Sigmoid colon (tissue), 7 donors: Measurements from ENCODE around the gene MEGF11. TPM values are rescaled to one million over a fixed set of nuclear protein-coding genes. Genes with fewer than 3 reads are reported as not detected.
"Not testable (repeated sequence)": the region's sequence is repeated elsewhere in the genome, so short reads cannot be mapped to it uniquely, and the experiment has no call there.

Experiments used
- DNase-seq: peaks from one replicate; pipeline ENCODE4 v3.0.0-alpha.2; 2019
- H3K27ac ChIP-seq, 4 donors: fragments of 200-600 bp; sonication (generic); one replicate each; pipeline ENCODE4 v1.5.1; 2016 to 2019; ENCODE audit warnings: mild to moderate bottlenecking in 1 of 4
- H3K27me3 ChIP-seq, 3 donors: fragments of 200-600 bp; sonication (generic); one replicate each; pipeline ENCODE4 v1.5.1; 2019; ENCODE audit warnings: mild to moderate bottlenecking in 1 of 3
- H3K36me3 ChIP-seq, 4 donors: fragments of 200-600 bp; sonication (generic); one replicate each; pipeline ENCODE4 v1.5.1; 2016 to 2019
- H3K4me1 ChIP-seq, 4 donors: fragments of 200-600 bp; sonication (generic); one replicate each; pipeline ENCODE4 v1.5.1; 2017 to 2019
- H3K4me3 ChIP-seq, 4 donors: fragments of 200-600 bp; sonication (generic); one replicate each; pipeline ENCODE4 v1.5.1; 2017 to 2019; ENCODE audit warnings: mild to moderate bottlenecking in 2 of 4, moderate library complexity in 1 of 4
- H3K9me3 ChIP-seq, 4 donors: fragments of 200-600 bp in 3 of 4; sonication (generic) in 3 of 4; one replicate each; pipeline versions ENCODE4 v1.5.1 to v1.6.1; 2013 to 2019
- CTCF ChIP-seq, 4 experiments: fragments of 450-650 bp in 3 of 4; fragments of 200-600 bp in 1 of 4; IDR thresholded peaks; one replicate each; pipeline ENCODE4 v1.5.1; 2016 to 2019; ENCODE audit warnings: antibody characterized with exemption in 4 of 4, mild to moderate bottlenecking in 3 of 4, moderate library complexity in 2 of 4
- EP300 ChIP-seq, 4 donors: sonication (generic); formaldehyde crosslinking; IDR thresholded peaks; one replicate each; pipeline ENCODE4 v1.6.1; 2017; ENCODE audit warnings: antibody characterized with exemption in 4 of 4
- POLR2A ChIP-seq, 2 donors: fragments of 450-650 bp; IDR thresholded peaks; one replicate each; pipeline ENCODE4 v1.6.1; 2016; ENCODE audit warnings: antibody characterized with exemption in 2 of 2, mild to moderate bottlenecking in 2 of 2, moderate library complexity in 2 of 2
- POLR2AphosphoS5 ChIP-seq, 4 donors: sonication (generic); formaldehyde crosslinking; IDR thresholded peaks; one replicate each; pipeline ENCODE4 v1.6.1; 2017; ENCODE audit warnings: antibody characterized with exemption in 4 of 4
- WGBS, 2 donors: extraction: QIAGEN DNeasy Blood & Tissue Kit; methylation state at CpG; one replicate each; pipeline ENCODE4 v1.1.7; 2013; 5-methylcytosine and 5-hydroxymethylcytosine counted together
- intact Hi-C: fragments of 100-400 bp; cut with DNase I; formaldehyde crosslinking; loops from one replicate; pipeline ENCODE4 v1.15.1; 2023
- polyA plus RNA-seq, 3 donors: library from polyadenylated mRNA; stranded (reverse); fragments of 200-250 nt; gene quantifications; one replicate each; pipeline ENCODE4 v1.2.3, GENCODE V29; 2013
- total RNA-seq, 4 donors: library from RNA; depleted of rRNA; stranded (reverse); fragments of >200 nt; gene quantifications; one replicate each; pipeline ENCODE4 v1.1.0, GENCODE V29; 2016
- donor health status: healthy with polysubstance abuse.
- donor health status: Bipolar disorder and iron deficiency.
- donor health status: healthy.

Gene MEGF11
- total and polyA plus RNA-seq, 7 donors = 0.04 TPM; not detected in 6

GRCh38 chr15:66251790-66252684, 1.5 kb downstream of the MEGF11 start:
- H3K36me3 ChIP-seq = no peaks in the 10 kb centered on the region
- peaks cover 24 to 76% (median 56%) of the 10 kb centered on the region in 3 donors for H3K27me3 ChIP-seq
- WGBS, 2 donors = 2 to 5% methylated on average over 72 of the region's 72 CpGs
- H3K27ac ChIP-seq = no peak overlapping the region
- intact Hi-C loops = loop anchor here (5.0 kb wide), 1 partner anchor 35 kb away; no protein-coding TSS in a partner anchor
- no peaks in the 10 kb centered on the region for H3K9me3 ChIP-seq
- DNase-seq = peak; percentile 70
- no peak for TF ChIP-seq EP300 (IDR thresholded peaks at IDR 0.05)
- no peak for TF ChIP-seq POLR2A (IDR thresholded peaks at IDR 0.05)
- TF ChIP-seq CTCF (IDR thresholded peaks at IDR 0.05) = peak in 3 of 4 experiments; percentile 27 to 59 (median 43)
- no peak for TF ChIP-seq POLR2AphosphoS5 (IDR thresholded peaks at IDR 0.05)
- peak overlapping the region; percentile 13 to 59 (median 47) for H3K4me3 ChIP-seq
- H3K4me1 ChIP-seq = peaks cover 0 to 31% (median 29%) of the 10 kb centered on the region in 4 donors

- H3K36me3 ChIP-seq = no peaks in the 10 kb centered on the region
- intact Hi-C loops = loop anchor here (5.0 kb wide), 1 partner anchor 36 kb away; no protein-coding TSS in a partner anchor
- DNase-seq = no peak
- no peaks in the 10 kb centered on the region for H3K9me3 ChIP-seq
- TF ChIP-seq POLR2AphosphoS5 (IDR thresholded peaks at IDR 0.05) (no peak), POLR2A (IDR thresholded peaks at IDR 0.05) (no peak), EP300 (IDR thresholded peaks at IDR 0.05) (no peak), CTCF (IDR thresholded peaks at IDR 0.05) (no peak)
- 37 to 60% methylated on average over 10 of the region's 10 CpGs for WGBS, 2 donors
- peaks cover 24 to 68% (median 55%) of the 10 kb centered on the region in 3 donors for H3K27me3 ChIP-seq
- no peak overlapping the region for H3K4me3 ChIP-seq
- no peak overlapping the region for H3K27ac ChIP-seq
- peaks cover 0 to 31% (median 29%) of the 10 kb centered on the region in 4 donors for H3K4me1 ChIP-seq
Measured at GRCh38 chr15:66251065-66251789, 2.3 kb downstream of the MEGF11 start.

- Histone ChIP-seq H3K27me3 (peaks cover 15 to 57% (median 40%) of the 10 kb centered on the region in 3 donors), H3K27ac (no peak overlapping the region), H3K36me3 (no peaks in the 10 kb centered on the region), H3K9me3 (no peaks in the 10 kb centered on the region), H3K4me1 (peaks cover 0 to 31% (median 29%) of the 10 kb centered on the region in 4 donors), H3K4me3 (no peak overlapping the region)
- no peak for TF ChIP-seq POLR2AphosphoS5 (IDR thresholded peaks at IDR 0.05)
- TF ChIP-seq POLR2A (IDR thresholded peaks at IDR 0.05) = no peak
- no peak for TF ChIP-seq EP300 (IDR thresholded peaks at IDR 0.05)
- no peak for TF ChIP-seq CTCF (IDR thresholded peaks at IDR 0.05)
- DNase-seq = no peak
- 89 to 91% methylated on average over 2 of the region's 2 CpGs for WGBS, 2 donors
- intact Hi-C loops = loop anchor here (5.0 kb wide), 1 partner anchor 38 kb away; no protein-coding TSS in a partner anchor
Measured at GRCh38 chr15:66249605-66250174, 3.9 kb downstream of the MEGF11 start.

GRCh38 chr15:66246937-66247336, 6.6 kb downstream of the MEGF11 start:
- Histone ChIP-seq H3K4me1 (peaks cover 0 to 4% (median 3%) of the 10 kb centered on the region in 4 donors), H3K27me3 (peaks cover 3 to 32% (median 15%) of the 10 kb centered on the region in 3 donors), H3K36me3 (no peaks in the 10 kb centered on the region), H3K9me3 (no peaks in the 10 kb centered on the region), H3K4me3 (no peak overlapping the region), H3K27ac (no peak overlapping the region)
- intact Hi-C loops = no loop called here
- TF ChIP-seq EP300 (IDR thresholded peaks at IDR 0.05) (no peak), POLR2AphosphoS5 (IDR thresholded peaks at IDR 0.05) (no peak), POLR2A (IDR thresholded peaks at IDR 0.05) (no peak), CTCF (IDR thresholded peaks at IDR 0.05) (no peak)
- 60 to 73% methylated on average over 1 of the region's 1 CpG for WGBS, 2 donors
- DNase-seq = no peak

GRCh38 chr15:66245832-66246231, 7.7 kb downstream of the MEGF11 start:
- H3K4me1 ChIP-seq, H3K27ac ChIP-seq, DNase-seq, H3K4me3 ChIP-seq, intact Hi-C loops, H3K9me3 ChIP-seq, H3K36me3 ChIP-seq: not testable (repeated sequence)
- H3K27me3 ChIP-seq = peaks cover 0 to 21% (median 6%) of the 10 kb centered on the region in 3 donors
- WGBS, 2 donors = 81 to 82% methylated on average over 5 of the region's 5 CpGs
